Body of pancreas (tissue), 4 donors: Measurements from ENCODE around the gene KRTAP9-1. TPM values are rescaled to one million over a fixed set of nuclear protein-coding genes. Genes with fewer than 3 reads are reported as not detected.

Source experiments
- ATAC-seq: fragments of 150-250 bp; one replicate; pipeline ENCODE4 v1.9.1; 2016
- DNase-seq, 4 donors: peaks; one replicate each; pipeline ENCODE4 v3.0.0-alpha.2; 2019
- H3K27ac ChIP-seq, 4 donors: fragments of 200-600 bp; sonication (generic); 1 replicate in 3 of 4; 2 replicates in 1 of 4; pipeline versions ENCODE4 v1.5.1 to v1.6.1; 2016 to 2019; ENCODE audit warnings: mild to moderate bottlenecking in 1 of 4, mixed read lengths in 1 of 4, moderate library complexity in 1 of 4
- H3K27me3 ChIP-seq, 2 donors: fragments of 200-600 bp; sonication (generic); one replicate each; pipeline ENCODE4 v1.6.0; 2016; ENCODE audit warnings: mild to moderate bottlenecking in 1 of 2
- H3K36me3 ChIP-seq, 2 donors: fragments of 200-600 bp; sonication (generic); replicated peaks in 1 of 2; 2 replicates each; pipeline ENCODE4 v1.5.1; 2016; ENCODE audit warnings: low read depth in 2 of 2; ENCODE audit not compliant: insufficient read depth in 1 of 2
- H3K4me1 ChIP-seq: fragments of 200-600 bp; sonication (generic); one replicate; pipeline ENCODE4 v1.6.0; 2016
- H3K4me3 ChIP-seq, 2 donors: fragments of 200-600 bp; sonication (generic); 1 replicate in 1 of 2; 2 replicates in 1 of 2; pipeline ENCODE4 v1.5.1; 2016 to 2019
- H3K9me3 ChIP-seq, 3 donors: fragments of 200-600 bp; sonication (generic); 1 replicate in 2 of 3; 2 replicates in 1 of 3; pipeline ENCODE4 v1.5.1; 2016
- POLR2A ChIP-seq, 3 donors: fragments of 450-650 bp; IDR thresholded peaks; one replicate each; pipeline ENCODE4 v1.6.1; 2016; ENCODE audit warnings: antibody characterized with exemption in 3 of 3, mild to moderate bottlenecking in 2 of 3
- WGBS, 2 donors: methylation state at CpG; one replicate each; pipeline ENCODE4 v1.1.5; 2017; 5-methylcytosine and 5-hydroxymethylcytosine counted together
- intact Hi-C: fragments of 100-400 bp; cut with DNase I; formaldehyde crosslinking; loops from one replicate; pipeline ENCODE4 v1.15.1; 2023
- total RNA-seq, 2 donors: library from RNA; depleted of rRNA; stranded (reverse); fragments of >200 nt; gene quantifications; one replicate each; pipeline ENCODE4 v1.1.0, GENCODE V29; 2016
- TF ChIP-seq, protein P1 (sequence below), 7 experiments: fragments of 450-650 bp in 4 of 7; fragments of 200-600 bp in 3 of 7; sonication (generic) in 3 of 7; IDR thresholded peaks; one replicate each; pipeline ENCODE4 v1.5.1; 2016 to 2019; ENCODE audit warnings: antibody characterized with exemption in 7 of 7

Gene KRTAP9-1
- total RNA-seq, 2 donors from 2014 or later, result not detected

DNA sequence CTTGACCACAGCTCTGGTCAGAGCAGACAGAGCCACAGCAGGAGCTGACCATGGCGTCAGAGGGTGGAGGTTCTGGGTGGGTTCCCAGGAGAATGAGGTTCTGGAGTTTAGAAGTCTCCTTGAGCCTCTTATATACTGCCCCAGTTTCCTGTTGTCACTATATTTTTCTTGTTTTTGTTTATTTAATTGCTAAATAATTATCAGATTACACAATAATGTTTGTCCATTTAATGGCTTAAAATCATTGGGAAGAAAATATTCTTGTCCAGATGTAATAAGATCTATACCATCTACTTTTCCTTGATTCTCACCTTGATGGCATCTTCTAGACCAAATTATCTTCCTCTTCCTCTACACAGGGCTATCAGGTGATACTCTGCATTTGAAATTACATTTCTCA is 21.6 kb upstream of the KRTAP9-1 start, which contains the start of gene KRTAP4-3:
Gene KRTAP4-3, minus strand, starts transcription at position 101 of the 400 bp plus-strand sequence. Its CDS starts 49 bp downstream, at position 52.
- H3K9me3 ChIP-seq, result no peaks in the 10 kb centered on the region
- DNase-seq, result no peak
- no peak for TF ChIP-seq POLR2A (IDR thresholded peaks at IDR 0.05)
- TF ChIP-seq, protein P1, sequence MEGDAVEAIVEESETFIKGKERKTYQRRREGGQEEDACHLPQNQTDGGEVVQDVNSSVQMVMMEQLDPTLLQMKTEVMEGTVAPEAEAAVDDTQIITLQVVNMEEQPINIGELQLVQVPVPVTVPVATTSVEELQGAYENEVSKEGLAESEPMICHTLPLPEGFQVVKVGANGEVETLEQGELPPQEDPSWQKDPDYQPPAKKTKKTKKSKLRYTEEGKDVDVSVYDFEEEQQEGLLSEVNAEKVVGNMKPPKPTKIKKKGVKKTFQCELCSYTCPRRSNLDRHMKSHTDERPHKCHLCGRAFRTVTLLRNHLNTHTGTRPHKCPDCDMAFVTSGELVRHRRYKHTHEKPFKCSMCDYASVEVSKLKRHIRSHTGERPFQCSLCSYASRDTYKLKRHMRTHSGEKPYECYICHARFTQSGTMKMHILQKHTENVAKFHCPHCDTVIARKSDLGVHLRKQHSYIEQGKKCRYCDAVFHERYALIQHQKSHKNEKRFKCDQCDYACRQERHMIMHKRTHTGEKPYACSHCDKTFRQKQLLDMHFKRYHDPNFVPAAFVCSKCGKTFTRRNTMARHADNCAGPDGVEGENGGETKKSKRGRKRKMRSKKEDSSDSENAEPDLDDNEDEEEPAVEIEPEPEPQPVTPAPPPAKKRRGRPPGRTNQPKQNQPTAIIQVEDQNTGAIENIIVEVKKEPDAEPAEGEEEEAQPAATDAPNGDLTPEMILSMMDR (IDR thresholded peaks at IDR 0.05), result no peak
- no peaks in the 10 kb centered on the region for H3K36me3 ChIP-seq
- no peaks in the 10 kb centered on the region for H3K27me3 ChIP-seq
- no peak within 1 kb of the TSS for H3K27ac ChIP-seq
- intact Hi-C loops, result no loop called here
- 58 to 70% methylated on average over 1 of the region's 1 CpG for WGBS, 2 donors
- no peak for ATAC-seq
- H3K4me3 ChIP-seq, result no peak within 1 kb of the TSS
- no peaks in the 10 kb centered on the region for H3K4me1 ChIP-seq

DNA sequence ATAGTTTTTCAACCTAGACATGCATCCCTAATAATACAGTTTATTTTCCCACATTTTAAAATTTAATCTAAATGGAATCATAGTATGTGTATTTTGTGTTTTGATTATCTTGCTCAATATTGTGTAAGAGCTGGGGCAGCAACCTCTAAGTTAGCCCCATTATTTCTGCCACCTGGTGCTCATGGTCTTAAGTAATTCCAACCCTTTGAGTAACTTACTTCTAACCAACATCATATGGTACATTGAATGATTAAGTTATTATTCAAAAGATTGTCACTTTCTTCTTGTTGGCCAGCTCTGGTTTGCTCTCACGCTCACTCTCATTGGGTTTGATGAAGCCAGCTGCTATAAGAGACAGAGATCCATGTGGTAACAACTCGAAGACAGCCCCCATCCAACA is 17.8 kb upstream of the KRTAP9-1 start:
- ATAC-seq (no peak), DNase-seq (no peak)
- Histone ChIP-seq H3K4me1 (no peaks in the 10 kb centered on the region), H3K27me3 (no peaks in the 10 kb centered on the region), H3K4me3 (no peak overlapping the region), H3K27ac (no peak overlapping the region), H3K9me3 (no peaks in the 10 kb centered on the region), H3K36me3 (no peaks in the 10 kb centered on the region)
- TF ChIP-seq, protein P1 (IDR thresholded peaks at IDR 0.05), result no peak
- no peak for TF ChIP-seq POLR2A (IDR thresholded peaks at IDR 0.05)
- intact Hi-C loops, result no loop called here
- WGBS, 2 donors, result 60 to 74% methylated on average over 2 of the region's 2 CpGs

DNA sequence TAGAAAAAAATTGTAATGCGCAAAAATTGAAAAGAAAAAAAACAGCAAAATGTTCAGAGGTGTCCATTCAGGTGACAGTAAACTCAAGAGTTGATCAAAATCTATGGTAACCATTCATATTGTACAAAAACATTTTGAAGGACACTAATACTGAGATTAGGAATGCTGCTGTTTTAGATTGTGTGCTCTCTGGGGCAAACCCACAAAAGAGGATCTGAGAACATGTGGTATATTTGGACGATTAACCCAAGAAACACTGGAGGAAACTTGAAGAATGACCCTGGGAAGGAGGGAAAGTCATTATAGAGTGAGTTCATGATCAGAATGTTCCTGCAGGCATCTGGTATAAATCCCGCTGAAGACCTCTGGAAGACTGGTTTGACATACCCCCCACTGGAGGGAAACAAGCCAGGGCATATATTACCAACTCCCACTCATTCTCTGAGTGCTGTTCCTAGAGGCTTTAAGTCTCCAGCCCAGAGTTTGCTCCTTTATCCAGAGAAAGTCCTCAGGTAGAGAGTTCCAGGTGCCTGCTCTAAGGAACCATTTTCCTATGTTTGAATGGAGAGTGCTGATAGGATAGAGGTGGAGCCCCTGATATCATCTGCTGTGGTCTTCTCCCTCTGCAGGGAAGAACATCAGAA is 12.8 kb upstream of the KRTAP9-1 start:
- H3K27me3 ChIP-seq, result no peaks in the 10 kb centered on the region
- H3K4me1 ChIP-seq, result no peaks in the 10 kb centered on the region
- H3K9me3 ChIP-seq, result no peaks in the 10 kb centered on the region
- no peak overlapping the region for H3K27ac ChIP-seq
- TF ChIP-seq, protein P1 (IDR thresholded peaks at IDR 0.05), result no peak
- TF ChIP-seq POLR2A (IDR thresholded peaks at IDR 0.05), result no peak
- ATAC-seq, result no peak
- DNase-seq, result no peak
- no peaks in the 10 kb centered on the region for H3K36me3 ChIP-seq
- 52 to 57% methylated on average over 3 of the region's 3 CpGs for WGBS, 2 donors
- intact Hi-C loops, result no loop called here
- no peak overlapping the region for H3K4me3 ChIP-seq

DNA sequence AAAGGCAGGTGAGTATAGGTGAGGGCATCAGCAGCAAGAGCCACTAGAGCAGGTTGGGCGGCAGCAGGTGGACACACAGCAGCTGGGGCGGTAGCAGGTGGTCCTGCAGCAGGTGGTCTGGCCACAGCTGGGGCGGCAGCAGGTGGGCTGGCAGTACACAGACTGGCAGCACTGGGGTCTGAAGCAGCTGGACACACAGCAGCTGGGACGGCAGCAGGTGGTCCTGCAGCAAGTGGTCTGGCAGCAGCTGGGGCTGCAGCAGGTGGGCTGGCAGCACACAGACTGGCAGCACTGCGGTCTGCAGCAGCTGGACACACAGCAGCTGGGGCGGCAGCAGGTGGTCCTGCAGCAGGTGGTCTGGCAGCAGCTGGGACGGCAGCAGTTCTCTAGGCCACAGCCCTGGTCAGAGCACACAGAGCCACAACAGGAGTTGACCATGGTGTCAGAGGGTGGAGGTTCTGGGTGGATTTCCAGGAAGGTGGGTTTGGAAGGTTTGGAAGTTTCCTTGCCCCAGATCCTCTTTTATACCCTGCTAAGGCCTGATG is 11.9 kb upstream of the KRTAP9-1 start, which contains the start of gene KRTAP4-2:
Gene KRTAP4-2, minus strand, starts transcription at position 495 of the 545 bp plus-strand sequence. Its CDS starts 57 bp downstream, at position 438.
- ATAC-seq (no peak), DNase-seq (no peak)
- H3K9me3 ChIP-seq, result no peaks in the 10 kb centered on the region
- H3K36me3 ChIP-seq, result no peaks in the 10 kb centered on the region
- H3K4me1 ChIP-seq, result no peaks in the 10 kb centered on the region
- no peak within 1 kb of the TSS for H3K27ac ChIP-seq
- WGBS, 2 donors, result 88% methylated on average over 5 to 6 of the region's 7 CpGs
- H3K27me3 ChIP-seq, result no peaks in the 10 kb centered on the region
- TF ChIP-seq, protein P1 (IDR thresholded peaks at IDR 0.05), result no peak
- TF ChIP-seq POLR2A (IDR thresholded peaks at IDR 0.05), result no peak
- H3K4me3 ChIP-seq, result no peak within 1 kb of the TSS
- intact Hi-C loops, result no loop called here

DNA sequence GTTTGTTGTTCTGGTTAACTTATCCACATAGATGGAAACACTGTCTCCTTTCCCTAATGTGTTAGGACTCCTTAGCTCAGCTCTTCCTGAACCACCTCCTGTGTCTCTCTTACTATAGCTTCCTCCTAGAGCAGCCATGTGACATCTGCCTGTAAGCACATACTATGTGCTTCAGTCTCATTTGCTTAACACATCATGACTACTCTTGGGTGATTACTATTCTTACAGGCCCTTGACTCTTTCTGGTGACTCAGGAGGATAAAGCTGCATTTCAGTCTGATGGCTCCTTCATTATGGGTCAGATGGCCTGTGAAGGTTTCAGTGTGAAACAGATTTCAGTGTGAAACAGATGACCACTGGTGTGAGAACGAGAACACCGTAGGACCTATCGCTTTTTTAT is 11.3 kb upstream of the KRTAP9-1 start:
- DNase-seq (no peak), ATAC-seq (no peak)
- intact Hi-C loops, result no loop called here
- H3K27ac ChIP-seq, result no peak overlapping the region
- no peak overlapping the region for H3K4me3 ChIP-seq
- 89 to 92% methylated on average over 3 of the region's 3 CpGs for WGBS, 2 donors
- H3K27me3 ChIP-seq, result no peaks in the 10 kb centered on the region
- H3K4me1 ChIP-seq, result no peaks in the 10 kb centered on the region
- TF ChIP-seq, protein P1 (IDR thresholded peaks at IDR 0.05), result no peak
- TF ChIP-seq POLR2A (IDR thresholded peaks at IDR 0.05), result no peak
- H3K9me3 ChIP-seq, result no peaks in the 10 kb centered on the region
- no peaks in the 10 kb centered on the region for H3K36me3 ChIP-seq
